ENCODE results near the gene KIRREL3.

GRCh38 chr11:126479178-126479930 is 521.2 kb downstream of the KIRREL3 start:
- TF ChIP-seq CTCF (optimal IDR thresholded peaks at IDR 0.05 in 1 of 3, IDR thresholded peaks at IDR 0.05 in 1 of 3, conservative IDR thresholded peaks at IDR 0.05 in 1 of 3; ENCODE audit: extremely low read depth in 1 of 3, insufficient read depth in 2 of 3, low read length in 3 of 3) (no peak), EZH2 (IDR thresholded peaks at IDR 0.05; ENCODE audit: low read length) (no peak)
